HepG2 (cell line): Measurements from ENCODE around the gene OR1S1. TPM values are rescaled to one million over a fixed set of nuclear protein-coding genes. Genes with fewer than 3 reads are reported as not detected.
"Not testable (repeated sequence)": the region's sequence is repeated elsewhere in the genome, so short reads cannot be mapped to it uniquely, and the experiment has no call there.

Source experiments
- ATAC-seq: fragments of 200-7000 bp; cut with Tn5 transposase; 3 replicates; pipeline ENCODE4 v1.9.1; 2020; ENCODE audit warnings: mild to moderate bottlenecking, moderate library complexity
- Bru-seq: library from RNA; stranded (reverse); fragments of 400-500 nt; gene quantifications from one replicate; lab custom pipeline; 2021; lab: Mats Ljungman, UMichigan
- BruChase-seq, 2 experiments: library from RNA; stranded (reverse); fragments of 400-500 nt; gene quantifications; one replicate each; lab custom pipeline; 2021; lab: Mats Ljungman, UMichigan
- BruUV-seq: library from RNA; stranded (reverse); fragments of 400-500 nt; replicated peaks from 2 replicates; lab custom pipeline; 2021; lab: Mats Ljungman, UMichigan
- CTCF ChIA-PET: fragments of 300-600 bp; formaldehyde crosslinking; extraction: SDS; loops from one replicate; lab custom pipeline; 2021; ENCODE audit warnings: low total read pairs, inconsistent platforms, low intra/inter-chr PET ratio; lab: Yijun Ruan, JAX
- POLR2A ChIA-PET: fragments of 350-600 bp; sonication (Branson Sonifier 250); formaldehyde crosslinking; loops from one replicate; lab custom pipeline; 2020; ENCODE audit warnings: antibody characterized with exemption, inconsistent platforms; lab: Yijun Ruan, JAX
- DNase-seq: peaks from one replicate; pipeline ENCODE4 v3.0.0-alpha.2; 2015; ENCODE audit warnings: low spot score
- FAIRE-seq: peaks from 3 replicates; lab custom pipeline; 2011; peaks lifted over from hg19 to GRCh38; lab: Jason Lieb, UNC
- H2AFZ ChIP-seq: one replicate; pipeline ENCODE4 v1.6.1; 2011; ENCODE audit warnings: low read length, inconsistent platforms
- H3K27ac ChIP-seq: fragments of 300-600 bp; 3 replicates; pipeline ENCODE4 v1.8.0; 2011; ENCODE audit warnings: mixed run types, mild to moderate bottlenecking, mixed read lengths, low read length, inconsistent platforms; ENCODE audit not compliant: insufficient read depth; ENCODE audit errors: extremely low read length
- H3K27me3 ChIP-seq, 2 experiments: fragments of 200-600 bp in 1 of 2; 2 replicates in 1 of 2; 3 replicates in 1 of 2; pipeline versions ENCODE4 v1.6.0 to v1.8.0; 2011; ENCODE audit warnings: low read length in 2 of 2, mild to moderate bottlenecking in 2 of 2, moderate library complexity in 2 of 2, inconsistent platforms in 1 of 2; ENCODE audit not compliant: insufficient read depth in 2 of 2, control insufficient read depth in 1 of 2
- H3K36me3 ChIP-seq, 2 experiments: fragments of 200-600 bp in 1 of 2; replicated peaks in 1 of 2; 2 replicates in 1 of 2; 3 replicates in 1 of 2; pipeline versions ENCODE4 v1.5.1 to v1.8.0; 2011; ENCODE audit warnings: low read length in 2 of 2, inconsistent platforms in 1 of 2; ENCODE audit not compliant: insufficient read depth in 2 of 2, control insufficient read depth in 1 of 2
- H3K4me1 ChIP-seq: 2 replicates; pipeline ENCODE4 v1.5.1; 2012; ENCODE audit warnings: low read length, inconsistent platforms; ENCODE audit not compliant: insufficient read depth
- H3K4me2 ChIP-seq: 2 replicates; pipeline ENCODE4 v1.6.0; 2011; ENCODE audit warnings: low read depth, low read length, inconsistent platforms
- H3K4me3 ChIP-seq, 3 experiments: fragments of 200-600 bp in 1 of 3; sonication (generic), shearing (Covaris generic) in 1 of 3; replicated peaks in 1 of 3; 2 replicates each; pipeline ENCODE4 v1.5.1; 2011 to 2016; ENCODE audit warnings: low read length in 3 of 3, inconsistent platforms in 2 of 3, low read depth in 2 of 3, mild to moderate bottlenecking in 2 of 3, control low read depth in 1 of 3, mixed read lengths in 1 of 3; ENCODE audit not compliant: insufficient read depth in 1 of 3
- H3K79me2 ChIP-seq: one replicate; pipeline ENCODE4 v1.6.1; 2011; ENCODE audit warnings: low read length, inconsistent platforms; ENCODE audit not compliant: insufficient read depth
- H3K9ac ChIP-seq: 2 replicates; pipeline ENCODE4 v1.6.0; 2011; ENCODE audit warnings: mild to moderate bottlenecking, low read depth, low read length, inconsistent platforms; ENCODE audit not compliant: insufficient read depth
- H3K9me3 ChIP-seq: 2 replicates; pipeline ENCODE4 v1.5.1; 2012; ENCODE audit warnings: mild to moderate bottlenecking, low read length
- H4K20me1 ChIP-seq: 2 replicates; pipeline ENCODE4 v1.6.0; 2011; ENCODE audit warnings: inconsistent platforms, mild to moderate bottlenecking, low read length, moderate library complexity; ENCODE audit not compliant: insufficient read depth
- KDM1A ChIP-seq: IDR thresholded peaks from 2 replicates; pipeline ENCODE4 v1.6.1; 2016; ENCODE audit warnings: missing compliant biosample characterization
- SNAI1 ChIP-seq: sonication (generic); formaldehyde crosslinking; IDR thresholded peaks from 2 replicates; pipeline ENCODE4 v1.5.0; 2020; ENCODE audit warnings: mild to moderate bottlenecking, missing genetic modification reagents, borderline replicate concordance
- ZBTB20 ChIP-seq: sonication (generic); formaldehyde crosslinking; IDR thresholded peaks from 2 replicates; pipeline ENCODE4 v1.8.1; 2023; ENCODE audit warnings: missing genetic modification reagents, low read depth, mild to moderate bottlenecking, borderline replicate concordance
- ZEB1 ChIP-seq: IDR thresholded peaks from 2 replicates; pipeline ENCODE4 v1.6.1; 2012; ENCODE audit warnings: mild to moderate bottlenecking, low read depth, inconsistent platforms; ENCODE audit not compliant: insufficient replicate concordance
- ZNF788 ChIP-seq: sonication (generic); formaldehyde crosslinking; IDR thresholded peaks from 2 replicates; pipeline ENCODE4 v1.5.0; 2020; ENCODE audit warnings: mild to moderate bottlenecking, missing genetic modification reagents, borderline replicate concordance
- WGBS: methylation state at CpG from one replicate; pipeline ENCODE4 v1.1.6; 2017; ENCODE audit warnings: low lambda C conversion rate; 5-methylcytosine and 5-hydroxymethylcytosine counted together
- in situ Hi-C: cut with HindIII; loops from 2 replicates; pipeline ENCODE4 v1.10.0; 2017; ENCODE audit warnings: low pct_unique_long_range_greater_than_20kb; ENCODE audit not compliant: extremely low pct_ligation_motif_present
- intact Hi-C: fragments of 100-400 bp; cut with micrococcal nuclease; formaldehyde crosslinking; loops from one replicate; pipeline ENCODE4 v1.10.0; 2022; ENCODE audit not compliant: unreplicated experiment
- long read RNA-seq, 2 experiments: library from RNA in 1 of 2; library from polyadenylated mRNA in 1 of 2; stranded (forward) in 1 of 2; unstranded in 1 of 2; transcript quantifications; one replicate each; pipeline ENCODE4 v2.0.0, GENCODE V29; 2019 to 2022
- polyA minus RNA-seq, 3 experiments: library from RNA; depleted of rRNA, polyadenylated mRNA; stranded (reverse); fragments of >200 nt; gene quantifications; 2 replicates each; pipeline ENCODE4 v1.2.3, GENCODE V29; 2011; ENCODE audit warnings: low replicate concordance in 1 of 3
- polyA plus RNA-seq, 8 experiments: library from polyadenylated mRNA; depleted of rRNA in 3 of 8; stranded (reverse) in 7 of 8; unstranded in 1 of 8; fragments of >200 nt; fragmentation: Illumina TruSeq in 4 of 8; extraction: Trizol in 4 of 8; gene quantifications; 2 replicates each; pipeline versions ENCODE4 v1.2.1 to v1.2.3, GENCODE V29; 2011 to 2016; ENCODE audit warnings: low read depth in 4 of 8, missing spikeins in 1 of 8, mixed read lengths in 1 of 8; ENCODE audit not compliant: insufficient read depth in 1 of 8
- total RNA-seq, 5 experiments: library from RNA; depleted of rRNA; stranded (reverse); fragments of >200 nt; fragmentation: Illumina TruSeq; extraction: Trizol; gene quantifications; 2 replicates each; pipeline ENCODE4 v1.2.3, GENCODE V29; 2016; ENCODE audit warnings: low read depth in 1 of 5

Gene OR1S1
- total RNA-seq (2016; rRNA removed; fragmentation: Illumina TruSeq; extraction: Trizol) (not detected in 2 replicates), polyA plus RNA-seq (2011; rRNA removed) (not detected in 2 replicates), polyA minus RNA-seq (2011; rRNA and poly(A)+ RNA removed; ENCODE audit: low replicate concordance) (not detected in 2 replicates), Bru-seq, nascent RNA (not detected), BruChase-seq, experiment 1, labeled RNA remaining after a 6-hour chase (not detected), BruChase-seq, experiment 2, labeled RNA remaining after a 2-hour chase (not detected)
- total RNA-seq (2016; cell fraction: cytosol; rRNA removed; fragmentation: Illumina TruSeq; extraction: Trizol; ENCODE audit: low read depth), result not detected in 2 replicates
- total RNA-seq (2016; cell fraction: insoluble cytoplasmic fraction; rRNA removed; fragmentation: Illumina TruSeq; extraction: Trizol), result not detected in 2 replicates
- total RNA-seq (2016; cell fraction: membrane; rRNA removed; fragmentation: Illumina TruSeq; extraction: Trizol), result not detected in 2 replicates
- not detected in 2 replicates for total RNA-seq (2016; cell fraction: nucleus; rRNA removed; fragmentation: Illumina TruSeq; extraction: Trizol)
- not detected in 2 replicates for polyA plus RNA-seq (2011; cell fraction: cytosol; rRNA removed)
- not detected in 2 replicates for polyA plus RNA-seq (2011; cell fraction: nucleus; rRNA removed)
- not detected in 2 replicates for polyA plus RNA-seq (2012)
- polyA plus RNA-seq (2016; cell fraction: cytosol; fragmentation: Illumina TruSeq; extraction: Trizol; ENCODE audit: low read depth), result not detected in 2 replicates
- polyA plus RNA-seq (2016; cell fraction: insoluble cytoplasmic fraction; fragmentation: Illumina TruSeq; extraction: Trizol; ENCODE audit: low read depth), result not detected in 2 replicates
- not detected in 2 replicates for polyA plus RNA-seq (2016; cell fraction: membrane; fragmentation: Illumina TruSeq; extraction: Trizol; ENCODE audit: low read depth)
- polyA plus RNA-seq (2016; cell fraction: nucleus; fragmentation: Illumina TruSeq; extraction: Trizol; ENCODE audit: insufficient read depth, low read depth), result not detected in 2 replicates
- polyA minus RNA-seq (2011; cell fraction: cytosol; rRNA and poly(A)+ RNA removed), result not detected in 2 replicates
- polyA minus RNA-seq (2011; cell fraction: nucleus; rRNA and poly(A)+ RNA removed), result 0.77 TPM in 1 of 2 replicates, not detected in the other
- long read RNA-seq, experiment 1, result 0 reads
- long read RNA-seq, experiment 2, result 0 reads

GRCh38 chr11:58212420-58212819, at the start of gene OR1S1:
OR1S1 (plus strand) TSS chr11:58212720.
- H3K4me3 ChIP-seq, DNase-seq, CTCF ChIA-PET, H4K20me1 ChIP-seq, H2AFZ ChIP-seq, intact Hi-C loops, H3K4me2 ChIP-seq, H3K9ac ChIP-seq, H3K36me3 ChIP-seq, BruUV-seq, ATAC-seq, H3K4me1 ChIP-seq, POLR2A ChIA-PET, H3K9me3 ChIP-seq, H3K27ac ChIP-seq, H3K79me2 ChIP-seq, H3K27me3 ChIP-seq, FAIRE-seq, in situ Hi-C loops: not testable (repeated sequence)
- WGBS, result 13% methylated on average over 2 of the region's 2 CpGs

DNA sequence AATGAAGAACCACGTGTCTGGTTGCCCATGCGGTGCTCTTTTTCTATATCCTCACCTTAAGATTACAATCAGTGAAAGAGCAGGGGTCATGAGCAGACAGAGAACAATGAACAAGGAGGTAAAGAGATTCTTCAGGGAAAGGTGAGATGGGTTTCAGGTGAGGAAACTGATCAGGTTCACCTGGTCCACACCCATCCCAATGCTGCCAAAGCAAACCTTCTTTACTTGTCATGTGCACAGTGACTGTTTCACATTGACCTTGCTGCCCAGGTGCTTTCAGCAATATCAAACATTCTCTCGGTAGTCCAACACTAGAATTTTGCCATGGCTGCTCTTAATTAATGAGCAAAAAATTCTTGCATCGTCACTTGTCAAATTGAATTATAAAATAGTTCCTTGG, 48.1 kb upstream of the OR1S1 start:
- intact Hi-C loops (no loop called here), in situ Hi-C loops (loop anchor here (25.0 kb wide), 1 partner anchor 323 kb away; no protein-coding TSS in a partner anchor)
- Histone ChIP-seq H3K9ac (no peak overlapping the region), H2AFZ (no peak overlapping the region), H3K79me2 (no peaks in the 10 kb centered on the region), H4K20me1 (no peaks in the 10 kb centered on the region), H3K27me3 (no peaks in the 10 kb centered on the region), H3K27ac (peak overlapping the region; percentile 73), H3K9me3 (no peaks in the 10 kb centered on the region), H3K4me3 (peak overlapping the region in 1 of 3 experiments; percentile 4; a peak in 1 of 6 replicates), H3K4me1 (peaks cover 51% of the 10 kb centered on the region), H3K4me2 (peak overlapping the region; percentile 40; the same call in 1 of the 2 replicates), H3K36me3 (no peaks in the 10 kb centered on the region)
- 93% methylated on average over 4 of the region's 4 CpGs for WGBS
- no peak for ATAC-seq
- ChIA-PET POLR2A (interaction anchor here (1.3 kb wide), 1 partner anchor 385 kb away, joined by 3 read pairs; no protein-coding TSS in a partner anchor), CTCF (no interaction called here)
- TF ChIP-seq KDM1A (CRISPR knock-in tag), result no peak
- TF ChIP-seq ZEB1, result peak; percentile 12
- TF ChIP-seq ZNF788 (CRISPR knock-in tag), result 0 out of 2 replicates have a peak, but pooled peaks have one; percentile 21
- TF ChIP-seq SNAI1 (CRISPR knock-in tag), result no peak
- TF ChIP-seq ZBTB20 (CRISPR knock-in tag), result no peak
- no TSS peak for BruUV-seq
- no peak for DNase-seq
- no peak for FAIRE-seq
